ENCODE data around the gene MAP1LC3C.

GRCh38 chr1:242002072-242002471 is 3.2 kb upstream of the MAP1LC3C start:
- TF ChIP-seq CTCF (IDR thresholded peaks at IDR 0.05) (no peak), POLR2A (IDR thresholded peaks at IDR 0.05) (no peak)

All from tibial nerve (tissue), 3 donors.